Endothelial cell of umbilical vein (primary cell): Measurements from ENCODE around the gene CYBA. TPM values are rescaled to one million over a fixed set of nuclear protein-coding genes. Genes with fewer than 3 reads are reported as not detected.

Experiments used
- BruUV-seq: library from RNA; stranded (reverse); fragments of 400-500 nt; replicated peaks from 2 replicates; lab custom pipeline; 2021; lab: Mats Ljungman, UMichigan
- CTCF ChIA-PET: fragments of 300-600, 350-600 bp; sonication (Branson Sonifier 250); formaldehyde crosslinking; loops from one replicate; lab custom pipeline; 2021; ENCODE audit warnings: antibody characterized with exemption, inconsistent platforms; lab: Charles Lee
- POLR2A ChIA-PET: fragments of 300-600, 350-600 bp; sonication (Branson Sonifier 250); formaldehyde crosslinking; loops from one replicate; lab custom pipeline; 2021; ENCODE audit warnings: antibody characterized with exemption, inconsistent platforms; lab: Charles Lee
- DNase-seq: peaks from one replicate; pipeline ENCODE4 v3.0.0-alpha.2; 2011; ENCODE audit warnings: low read depth, low spot score
- FAIRE-seq: peaks from 2 replicates; lab custom pipeline; 2011; peaks lifted over from hg19 to GRCh38; lab: Jason Lieb, UNC
- H2AFZ ChIP-seq: 2 replicates; pipeline ENCODE4 v1.6.0; 2012; ENCODE audit warnings: low read depth, low read length, control low read depth, inconsistent platforms
- H3K27ac ChIP-seq: 2 replicates; pipeline ENCODE4 v1.5.1; 2011; ENCODE audit warnings: low read depth, mild to moderate bottlenecking, control low read depth, low read length, moderate library complexity; ENCODE audit not compliant: insufficient read depth
- H3K27me3 ChIP-seq, 2 experiments: 2 replicates each; pipeline versions ENCODE4 v1.6.0 to v1.6.1; 2011; ENCODE audit warnings: low read length in 2 of 2, mixed read lengths in 1 of 2; ENCODE audit not compliant: control insufficient read depth in 2 of 2, insufficient read depth in 2 of 2
- H3K36me3 ChIP-seq, 2 experiments: 2 replicates in 1 of 2; 3 replicates in 1 of 2; pipeline ENCODE4 v1.5.1; 2011; ENCODE audit warnings: low read length in 2 of 2, mild to moderate bottlenecking in 1 of 2, moderate library complexity in 1 of 2; ENCODE audit not compliant: control insufficient read depth in 2 of 2, insufficient read depth in 2 of 2; ENCODE audit errors: extremely low read depth in 1 of 2
- H3K4me1 ChIP-seq: 3 replicates; pipeline ENCODE4 v1.5.1; 2011; ENCODE audit warnings: mild to moderate bottlenecking, low read length; ENCODE audit not compliant: control insufficient read depth, insufficient read depth; ENCODE audit errors: extremely low read depth
- H3K4me2 ChIP-seq: 2 replicates; pipeline ENCODE4 v1.6.1; 2011; ENCODE audit warnings: low read length, control low read depth, mixed read lengths; ENCODE audit not compliant: insufficient read depth
- H3K4me3 ChIP-seq, 3 experiments: fragments of 200-600 bp in 1 of 3; sonication (generic), shearing (Covaris generic) in 1 of 3; replicated peaks in 1 of 3; 2 replicates each; pipeline ENCODE4 v1.5.1; 2011 to 2016; ENCODE audit warnings: control low read depth in 3 of 3, low read length in 3 of 3, mild to moderate bottlenecking in 2 of 3, inconsistent platforms in 1 of 3, low read depth in 1 of 3, moderate library complexity in 1 of 3; ENCODE audit not compliant: insufficient read depth in 1 of 3
- H3K79me2 ChIP-seq: 2 replicates; pipeline ENCODE4 v1.6.0; 2012; ENCODE audit warnings: low read length, inconsistent platforms; ENCODE audit not compliant: control insufficient read depth, insufficient read depth
- H3K9ac ChIP-seq: replicated peaks from 2 replicates; pipeline ENCODE3; 2011; ENCODE audit warnings: low read length, control low read depth; ENCODE audit not compliant: insufficient read depth; ENCODE audit errors: extremely low read depth
- H3K9me1 ChIP-seq: replicated peaks from 3 replicates; pipeline ENCODE4 v1.6.0; 2011; ENCODE audit warnings: mild to moderate bottlenecking, low read length; ENCODE audit not compliant: control insufficient read depth, insufficient read depth; ENCODE audit errors: extremely low read depth
- H3K9me3 ChIP-seq: replicated peaks from 2 replicates; pipeline ENCODE4 v1.5.1; 2012; ENCODE audit warnings: low read length, inconsistent platforms; ENCODE audit not compliant: control insufficient read depth, insufficient read depth
- H4K20me1 ChIP-seq: replicated peaks from 2 replicates; pipeline ENCODE3; 2011; ENCODE audit warnings: mild to moderate bottlenecking, low read length; ENCODE audit not compliant: control insufficient read depth, insufficient read depth; ENCODE audit errors: extremely low read depth
- CTCF ChIP-seq, 2 donors: IDR thresholded peaks; 1 replicate in 1 of 2; 2 replicates in 1 of 2; pipeline ENCODE4 v1.5.1; 2011; ENCODE audit warnings: low read length in 2 of 2, mild to moderate bottlenecking in 2 of 2, moderate library complexity in 2 of 2, control low read depth in 1 of 2, inconsistent platforms in 1 of 2, low read depth in 1 of 2; ENCODE audit not compliant: insufficient read depth in 1 of 2; ENCODE audit errors: extremely low read depth in 1 of 2
- EZH2 ChIP-seq: IDR thresholded peaks from 2 replicates; pipeline ENCODE4 v1.6.1; 2012; ENCODE audit warnings: borderline replicate concordance, low read depth, mild to moderate bottlenecking, moderate library complexity, low read length, inconsistent platforms; ENCODE audit not compliant: severe bottlenecking
- FOS ChIP-seq: IDR thresholded peaks from 2 replicates; pipeline ENCODE4 v1.6.1; 2011; ENCODE audit warnings: mild to moderate bottlenecking, low read length, moderate library complexity, borderline replicate concordance; ENCODE audit not compliant: insufficient read depth
- GATA2 ChIP-seq: IDR thresholded peaks from 2 replicates; pipeline ENCODE4 v1.7.0; 2011; ENCODE audit warnings: low read depth, mild to moderate bottlenecking, moderate library complexity, mixed read lengths, low read length; ENCODE audit not compliant: insufficient read length, insufficient read depth
- JUN ChIP-seq: IDR thresholded peaks from 2 replicates; pipeline ENCODE4 v1.6.1; 2011; ENCODE audit warnings: borderline replicate concordance, low read depth; ENCODE audit not compliant: insufficient read length, insufficient read depth
- MAX ChIP-seq: IDR thresholded peaks from 2 replicates; pipeline ENCODE4 v1.6.1; 2011; ENCODE audit not compliant: insufficient read depth, insufficient read length
- MYC ChIP-seq: IDR thresholded peaks from one replicate; pipeline ENCODE4 v1.6.1; 2011; ENCODE audit warnings: mild to moderate bottlenecking, low read depth, low read length
- POLR2A ChIP-seq: IDR thresholded peaks from 2 replicates; pipeline ENCODE4 v1.6.1; 2012; ENCODE audit warnings: low read depth, mild to moderate bottlenecking, control low read depth, low read length
- POLR2AphosphoS5 ChIP-seq: IDR thresholded peaks from 2 replicates; pipeline ENCODE4 v1.6.1; 2012; ENCODE audit warnings: low read depth, mild to moderate bottlenecking, control low read depth, low read length, moderate library complexity; ENCODE audit not compliant: insufficient read depth
- dilution Hi-C: fragments of 300-500 bp; cut with MboI; formaldehyde crosslinking; loops from one replicate; pipeline ENCODE4 v1.15.0; 2019; ENCODE audit warnings: low sequenced_read_pairs; ENCODE audit not compliant: extremely low pct_ligation_motif_present
- intact Hi-C: fragments of 100-400 bp; cut with micrococcal nuclease; formaldehyde crosslinking; loops from one replicate; pipeline ENCODE4 v1.10.0; 2022
- polyA plus RNA-seq, 4 experiments: library from polyadenylated mRNA; depleted of rRNA in 3 of 4; stranded (reverse) in 3 of 4; unstranded in 1 of 4; fragments of >200 nt; gene quantifications; 2 replicates each; pipeline versions ENCODE4 v1.2.1 to v1.2.3, GENCODE V29; 2011 to 2012; ENCODE audit warnings: missing spikeins in 1 of 4
- total RNA-seq: library from RNA; stranded (reverse); gene quantifications from 2 replicates; pipeline ENCODE4 v1.2.3, GENCODE V29; 2021

CYBA gene
- total and polyA plus RNA-seq, 2 donors (not counting 3 experiments of a cell fraction or from before 2014, with no cell fraction given) = 37.0 to 77.3 TPM

- H3K9ac ChIP-seq = no peak overlapping the region
- H3K79me2 ChIP-seq = no peaks in the 10 kb centered on the region
- CTCF ChIA-PET = interaction anchor here (1.1 to 1.7 kb wide), 5 partner anchors 10 to 115 kb away, joined by 3 to 8 read pairs (median 5); partner anchors contain the start of gene ZC3H18
- H3K4me1 ChIP-seq = peaks cover 3% of the 10 kb centered on the region
- FAIRE-seq (no peak), DNase-seq (no peak)
- peaks cover 0 to 2% of the 10 kb centered on the region in 2 experiments for H3K27me3 ChIP-seq
- no peaks in the 10 kb centered on the region for H4K20me1 ChIP-seq
- no peak overlapping the region for H3K4me3 ChIP-seq
- H3K9me3 ChIP-seq = no peaks in the 10 kb centered on the region
- intact Hi-C loops (no loop called here), dilution Hi-C loops (no loop called here)
- TF ChIP-seq JUN (no peak), POLR2AphosphoS5 (no peak), MAX (no peak), GATA2 (no peak), FOS (no peak), MYC (no peak), EZH2 (no peak), POLR2A (no peak), CTCF (IDR thresholded peaks at IDR 0.05; ENCODE audit: extremely low read depth in 1 of 2, insufficient read depth in 1 of 2, low read depth in 1 of 2, low read length in 2 of 2) (no peak)
- no peak overlapping the region for H3K4me2 ChIP-seq
- H3K27ac ChIP-seq = no peak overlapping the region
- POLR2A ChIA-PET = no interaction called here
- no TSS peak for BruUV-seq
- H2AFZ ChIP-seq = no peak overlapping the region
- no peaks in the 10 kb centered on the region for H3K9me1 ChIP-seq
- no peaks in the 10 kb centered on the region for H3K36me3 ChIP-seq
Measured at GRCh38 chr16:88684569-88685155, 33.8 kb upstream of the CYBA start.
